IMR-90 (cell line): ENCODE results near the gene EXD1. TPM values are rescaled to one million over a fixed set of nuclear protein-coding genes. Genes with fewer than 3 reads are reported as not detected.
A peak's percentile ranks its signal among the peaks of the same experiment; 100 is the strongest.

Experiments
- ATAC-seq: fragments of 200-7000 bp; cut with Tn5 transposase; 2 replicates; pipeline ENCODE4 v1.9.1; 2020; ENCODE audit warnings: low read depth, mild to moderate bottlenecking, moderate library complexity
- BruUV-seq: library from RNA; stranded (reverse); fragments of 400-500 nt; replicated peaks from 2 replicates; lab custom pipeline; 2021; lab: Mats Ljungman, UMichigan
- CTCF ChIA-PET: fragments of 300-600 bp; formaldehyde crosslinking; extraction: SDS; loops from one replicate; lab custom pipeline; 2021; ENCODE audit warnings: antibody characterized with exemption; lab: Yijun Ruan, JAX
- POLR2A ChIA-PET: fragments of 300-600 bp; sonication (Branson Sonifier 250); formaldehyde crosslinking; loops from one replicate; lab custom pipeline; 2022; ENCODE audit warnings: antibody characterized with exemption; ENCODE audit not compliant: unreplicated experiment; lab: Charles Lee
- DNase-seq: peaks from one replicate; pipeline ENCODE4 v3.0.0; 2013
- H2AFZ ChIP-seq: replicated peaks from 2 replicates; pipeline ENCODE3; 2013; ENCODE audit warnings: low read length, mild to moderate bottlenecking; ENCODE audit not compliant: poor library complexity
- H2AK5ac ChIP-seq: 2 replicates; pipeline ENCODE4 v1.6.1; 2013; ENCODE audit warnings: low read depth, low read length, inconsistent platforms
- H2AK9ac ChIP-seq: replicated peaks from 2 replicates; pipeline ENCODE3; 2013; ENCODE audit warnings: mild to moderate bottlenecking, low read depth, low read length, moderate library complexity; ENCODE audit not compliant: poor library complexity
- H2BK120ac ChIP-seq: 2 replicates; pipeline ENCODE4 v1.6.1; 2013; ENCODE audit warnings: low read depth, low read length, inconsistent platforms
- H2BK15ac ChIP-seq: 3 replicates; pipeline ENCODE4 v1.6.1; 2013; ENCODE audit warnings: low read depth, low read length, inconsistent platforms
- H2BK20ac ChIP-seq: 2 replicates; pipeline ENCODE4 v1.6.1; 2013; ENCODE audit warnings: low read depth, mild to moderate bottlenecking, inconsistent platforms, low read length, moderate library complexity
- H2BK5ac ChIP-seq: 2 replicates; pipeline ENCODE4 v1.6.1; 2013; ENCODE audit warnings: mild to moderate bottlenecking, low read depth, low read length, inconsistent platforms; ENCODE audit not compliant: poor library complexity, severe bottlenecking
- H3K14ac ChIP-seq: replicated peaks from 2 replicates; pipeline ENCODE4 v1.6.1; 2013; ENCODE audit warnings: low read depth, low read length, inconsistent platforms
- H3K18ac ChIP-seq: 2 replicates; pipeline ENCODE4 v1.6.1; 2013; ENCODE audit warnings: low read depth, low read length, control low read depth
- H3K23ac ChIP-seq: 2 replicates; pipeline ENCODE4 v1.6.1; 2013; ENCODE audit warnings: low read depth, low read length, inconsistent platforms
- H3K27ac ChIP-seq: 2 replicates; pipeline ENCODE4 v1.5.1; 2013; ENCODE audit warnings: mild to moderate bottlenecking, control low read depth, low read length; ENCODE audit not compliant: insufficient read depth
- H3K27me3 ChIP-seq: 2 replicates; pipeline ENCODE4 v1.6.1; 2013; ENCODE audit warnings: low read length; ENCODE audit not compliant: control insufficient read depth, insufficient read depth
- H3K36me3 ChIP-seq: 2 replicates; pipeline ENCODE4 v1.6.1; 2013; ENCODE audit warnings: low read length, mixed read lengths; ENCODE audit not compliant: control insufficient read depth, insufficient read depth
- H3K4ac ChIP-seq: 2 replicates; pipeline ENCODE4 v1.6.1; 2013; ENCODE audit warnings: low read depth, low read length, inconsistent platforms
- H3K4me1 ChIP-seq: 2 replicates; pipeline ENCODE4 v1.6.1; 2013; ENCODE audit warnings: low read length, mixed read lengths; ENCODE audit not compliant: control insufficient read depth, insufficient read depth
- H3K4me2 ChIP-seq: 2 replicates; pipeline ENCODE4 v1.6.1; 2013; ENCODE audit warnings: low read depth, mild to moderate bottlenecking, control low read depth, low read length, moderate library complexity
- H3K4me3 ChIP-seq: 2 replicates; pipeline ENCODE4 v1.5.1; 2013; ENCODE audit warnings: low read depth, mild to moderate bottlenecking, control low read depth, low read length, moderate library complexity; ENCODE audit not compliant: insufficient read depth
- H3K56ac ChIP-seq: 2 replicates; pipeline ENCODE4 v1.6.1; 2013; ENCODE audit warnings: low read length, inconsistent platforms; ENCODE audit not compliant: insufficient read depth; ENCODE audit errors: extremely low read depth
- H3K79me1 ChIP-seq, 2 experiments: 2 replicates each; pipeline ENCODE4 v1.6.1; 2013; ENCODE audit warnings: low read length in 2 of 2, inconsistent platforms in 1 of 2, low read depth in 1 of 2
- H3K9ac ChIP-seq: 2 replicates; pipeline ENCODE4 v1.6.1; 2013; ENCODE audit warnings: low read depth, low read length, control low read depth
- H3K9me1 ChIP-seq: 2 replicates; pipeline ENCODE4 v1.6.1; 2013; ENCODE audit warnings: low read length, inconsistent platforms; ENCODE audit not compliant: insufficient read depth
- H3K9me3 ChIP-seq: 2 replicates; pipeline ENCODE4 v1.6.1; 2013; ENCODE audit warnings: low read length; ENCODE audit not compliant: control insufficient read depth, insufficient read depth
- H4K20me1 ChIP-seq: 2 replicates; pipeline ENCODE4 v1.6.1; 2013; ENCODE audit warnings: low read length, inconsistent platforms; ENCODE audit not compliant: insufficient read depth
- H4K5ac ChIP-seq: 2 replicates; pipeline ENCODE4 v1.6.1; 2013; ENCODE audit warnings: mild to moderate bottlenecking, low read depth, low read length, control low read depth
- H4K8ac ChIP-seq, 2 experiments: 2 replicates each; pipeline ENCODE4 v1.6.1; 2013; ENCODE audit warnings: low read depth in 2 of 2, low read length in 2 of 2, control low read depth in 1 of 2, inconsistent platforms in 1 of 2
- H4K91ac ChIP-seq: 2 replicates; pipeline ENCODE4 v1.6.1; 2013; ENCODE audit warnings: low read depth, low read length, inconsistent platforms; ENCODE audit not compliant: insufficient read depth
- CTCF ChIP-seq: conservative IDR thresholded peaks from 2 replicates; pipeline ENCODE4 v1.5.1; 2012; ENCODE audit warnings: mild to moderate bottlenecking, low read depth, low read length, improper control_type of control experiment
- MAZ ChIP-seq: IDR thresholded peaks from 2 replicates; pipeline ENCODE4 v1.6.1; 2012; ENCODE audit warnings: low read depth, mild to moderate bottlenecking, low read length, improper control_type of control experiment, moderate library complexity, borderline replicate concordance
- WGBS, 2 experiments: methylation state at CpG; one replicate each; pipeline versions ENCODE4 v1.1.5 to v1.1.7; 2013; ENCODE audit warnings: missing lambda C conversion rate in 2 of 2; ENCODE audit not compliant: insufficient read length in 1 of 2; ENCODE audit errors: extremely low coverage in 2 of 2; 5-methylcytosine and 5-hydroxymethylcytosine counted together
- dilution Hi-C: fragments of 300-500 bp; cut with HindIII; formaldehyde crosslinking; loops from one replicate; pipeline ENCODE4 v1.14.3; 2018; ENCODE audit warnings: low sequenced_read_pairs; ENCODE audit not compliant: unreplicated experiment
- in situ Hi-C: fragments of 300-500 bp; cut with MboI; formaldehyde crosslinking; loops from 3 replicates; pipeline ENCODE4 v1.14.3; 2019; ENCODE audit warnings: low sequenced_read_pairs, inconsistent platforms, mixed read lengths
- intact Hi-C: fragments of 100-400 bp; cut with micrococcal nuclease; formaldehyde crosslinking; loops from 2 replicates; pipeline ENCODE4 v1.10.0; 2022
- polyA plus RNA-seq, 3 experiments: library from polyadenylated mRNA; depleted of rRNA; stranded (reverse); fragments of >200 nt; gene quantifications; 2 replicates each; pipeline ENCODE4 v1.2.3, GENCODE V29; 2012; ENCODE audit warnings: low replicate concordance in 1 of 3
- total RNA-seq: library from RNA; depleted of rRNA; stranded (reverse); fragments of >200 nt; gene quantifications from 2 replicates; pipeline ENCODE4 v1.2.3, GENCODE V29; 2012

The EXD1 gene
- total and polyA plus RNA-seq, 2 of the 4 experiments (the other 2 are of a cell fraction): not detected

- TF ChIP-seq MAZ: no peak
These were observed 47.0 kb downstream of the EXD1 start (continued) for GRCh38 chr15:41183581-41183980.

- no peak overlapping the region for H2BK5ac ChIP-seq
- H4K91ac ChIP-seq: no peak overlapping the region
- 0 out of 2 replicates have a peak overlapping the region, but pooled peaks have one; percentile 56 for H3K18ac ChIP-seq
- no peak for TF ChIP-seq CTCF
- no peak overlapping the region for H2BK20ac ChIP-seq
- in situ Hi-C loops (no loop called here), intact Hi-C loops (loop anchor here (2.0 to 5.0 kb wide), 2 partner anchors 65 to 80 kb away; partner anchors contain the start of gene INO80), dilution Hi-C loops (no loop called here)
- no peak overlapping the region for H3K56ac ChIP-seq
- ATAC-seq (peak; percentile 9; the same call in 1 of the 2 replicates), DNase-seq (no peak)
- no peak overlapping the region for H2AFZ ChIP-seq
- ChIA-PET POLR2A (interaction anchor here (0.7 kb wide), 1 partner anchor 90 kb away, joined by 12 read pairs; no protein-coding TSS in a partner anchor), CTCF (no interaction called here)
- H3K4me1 ChIP-seq: peaks cover 11% of the 10 kb centered on the region; the same call in 1 of the 2 replicates
- 0 out of 2 replicates have a peak overlapping the region, but pooled peaks have one; percentile 21 for H3K14ac ChIP-seq
- no peaks in the 10 kb centered on the region for H3K9me1 ChIP-seq
- 0 out of 4 replicates have a peak overlapping the region, but pooled peaks of 1 of the 2 experiments have one; percentile 31 for H4K8ac ChIP-seq
- no peaks in the 10 kb centered on the region for H4K20me1 ChIP-seq
- no peak overlapping the region for H2BK15ac ChIP-seq
- no TSS peak for BruUV-seq
- H3K27ac ChIP-seq: no peak overlapping the region; the same call in 1 of the 2 replicates
- no peak overlapping the region for H3K9ac ChIP-seq
- H3K27me3 ChIP-seq: no peaks in the 10 kb centered on the region
- WGBS, 2 experiments: no CpG with 5 or more reads among the region's 4 CpGs
- no peak overlapping the region for H3K4me2 ChIP-seq
- no peak overlapping the region for H2AK9ac ChIP-seq
- H3K4ac ChIP-seq: no peak overlapping the region
- H4K5ac ChIP-seq: 0 out of 2 replicates have a peak overlapping the region, but pooled peaks have one; percentile 39
- no peaks in the 10 kb centered on the region for H3K9me3 ChIP-seq
- H2BK120ac ChIP-seq: peak overlapping the region; percentile 46; the same call in 1 of the 2 replicates
- no peaks in the 10 kb centered on the region for H3K79me1 ChIP-seq
- H2AK5ac ChIP-seq: no peak overlapping the region
- no peak overlapping the region for H3K4me3 ChIP-seq
- H3K23ac ChIP-seq: peak overlapping the region; percentile 52; the same call in 1 of the 2 replicates
- H3K36me3 ChIP-seq: no peaks in the 10 kb centered on the region
These were observed 48.3 kb downstream of the EXD1 start for GRCh38 chr15:41182266-41182665.
